ENCODE data around the gene NFATC3.

DNA sequence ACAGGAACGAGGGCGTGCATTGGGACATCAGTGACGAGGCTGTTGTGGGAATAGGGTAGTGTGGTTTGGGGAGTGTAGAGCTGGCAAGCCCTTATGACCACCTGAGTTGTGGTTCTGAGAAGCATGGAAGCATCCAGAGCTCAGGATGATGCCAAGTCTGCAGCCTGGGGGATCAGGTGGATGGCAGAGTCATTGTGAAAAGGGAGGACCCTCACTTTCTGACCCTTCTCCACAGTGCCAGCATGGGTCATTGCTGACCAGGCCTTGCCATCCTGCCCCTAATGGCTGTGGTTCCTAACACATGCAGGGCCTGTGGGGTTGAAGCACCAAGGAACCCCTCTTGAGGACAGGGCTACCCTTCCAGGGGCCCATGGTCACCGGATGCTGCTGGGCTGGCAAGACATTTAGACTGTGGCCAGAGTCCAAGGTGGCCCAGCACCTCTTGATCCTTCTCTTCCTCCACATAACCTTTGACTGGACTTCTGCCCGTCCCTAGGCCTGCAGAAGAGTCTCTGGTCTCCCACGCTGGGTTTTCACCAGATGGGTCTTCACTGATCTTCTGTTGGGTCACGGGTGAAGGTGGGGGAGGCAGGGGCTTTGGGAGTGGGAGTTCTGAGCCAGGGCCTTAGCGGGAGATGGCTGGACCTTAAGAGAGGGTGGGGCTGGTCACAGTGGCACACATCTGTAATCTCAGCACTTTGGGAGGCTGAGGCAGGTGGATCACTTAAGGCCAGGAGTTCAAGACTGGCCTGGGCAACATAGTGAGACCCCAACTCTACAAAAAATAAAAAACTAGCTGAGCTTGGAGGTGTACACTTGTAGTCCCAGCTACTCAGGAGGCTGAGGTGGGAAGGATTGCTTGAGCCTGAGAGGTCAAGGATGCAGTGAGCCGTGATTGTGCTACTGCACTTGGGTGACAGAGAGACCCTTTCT, 158.0 kb downstream of the NFATC3 start:
- TF ChIP-seq CTCF (IDR thresholded peaks at IDR 0.05; ENCODE audit: control extremely low read depth in 1 of 3, insufficient read depth in 1 of 3, low read depth in 1 of 3, low read length in 3 of 3): no peak
- no peak for TF ChIP-seq GTF2F1 (IDR thresholded peaks at IDR 0.05; ENCODE audit: borderline replicate concordance, low read depth, low read length)
- TF ChIP-seq SIRT6 (IDR thresholded peaks at IDR 0.05; ENCODE audit: low read length): no peak
- TF ChIP-seq TAF1 (IDR thresholded peaks at IDR 0.05; ENCODE audit: low read depth, low read length): no peak
- no peak for TF ChIP-seq POLR2AphosphoS5 (IDR thresholded peaks at IDR 0.05; ENCODE audit: low read depth, low read length)
- TF ChIP-seq EZH2 (IDR thresholded peaks at IDR 0.05; ENCODE audit: low read depth, low read length, severe bottlenecking): no peak
- TF ChIP-seq, protein P1, sequence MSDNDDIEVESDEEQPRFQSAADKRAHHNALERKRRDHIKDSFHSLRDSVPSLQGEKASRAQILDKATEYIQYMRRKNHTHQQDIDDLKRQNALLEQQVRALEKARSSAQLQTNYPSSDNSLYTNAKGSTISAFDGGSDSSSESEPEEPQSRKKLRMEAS (IDR thresholded peaks at IDR 0.05): no peak

Measured in H1 (cell line).